Heart left ventricle (tissue), 13 donors: ENCODE data around the gene FREM2.

Experiments used
- POLR2A ChIP-seq, 2 donors: fragments of 450-650 bp; IDR thresholded peaks; one replicate each; pipeline ENCODE4 v1.6.1; 2017; ENCODE audit warnings: antibody characterized with exemption in 2 of 2, mild to moderate bottlenecking in 2 of 2, moderate library complexity in 2 of 2
- TF ChIP-seq, protein P1 (sequence below), 12 donors: fragments of 200-600 bp; sonication (generic) in 4 of 12; IDR thresholded peaks; one replicate each; pipeline versions ENCODE4 v1.5.0 to v1.8.0; 2018 to 2022; ENCODE audit warnings: antibody characterized with exemption in 12 of 12, mild to moderate bottlenecking in 5 of 12
- donor health status: ischemic (EF 13 %, LVEDD 7.1; RV severe dilation, severe dysfunction).
- donor health status: DM: no; HTN: yes; CAD: no.
- donor health status: DM: no; HTN: no; CAD: no.
- donor health status: ischemic (EF 25% LVEDD 6.9; RV normal size, moderate dysfunction).
- donor health status: ischemic (EF 25% LVEDD 5.7; RV mildly dilated, moderate dysfunction).
- donor health status: ischemic (EF 35%, LVEDD 5.7; RV mildly dilated, moderate dysfunction).
- donor health status: nonischemic (EF 11% LVEDD 7.7; RV severe dilation, severe dysfunction).
- donor health status: DM: yes; HTN: yes; CAD: no.
- donor health status: PGD.
- donor health status: ischemic (EF 29% LVEDD 5.4; RV normal size, mild dysfunction).
- donor health status: nonischemic (EF 23%, LVEDD 6.1; RV moderate dilation, normal function).

DNA sequence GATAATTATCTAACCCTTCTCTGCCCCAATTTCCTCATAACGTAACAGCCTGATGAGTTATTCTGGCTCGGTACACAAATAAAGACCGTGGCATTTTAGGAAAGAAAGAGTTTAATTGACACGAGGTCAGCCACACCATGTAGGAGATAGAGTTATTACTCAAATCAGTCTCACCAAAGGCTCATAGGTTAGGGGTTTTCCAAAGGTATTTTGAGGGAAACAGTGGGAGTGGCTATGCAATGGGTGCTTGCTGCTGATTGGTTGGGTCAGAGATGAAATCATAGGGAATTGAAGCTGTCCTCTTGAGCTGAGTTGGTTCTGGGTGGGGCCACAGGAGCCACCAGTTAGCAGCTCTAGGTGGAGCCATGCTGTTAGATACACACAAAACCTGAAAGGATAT lies 137.5 kb downstream of the FREM2 start:
- TF ChIP-seq, protein P1, sequence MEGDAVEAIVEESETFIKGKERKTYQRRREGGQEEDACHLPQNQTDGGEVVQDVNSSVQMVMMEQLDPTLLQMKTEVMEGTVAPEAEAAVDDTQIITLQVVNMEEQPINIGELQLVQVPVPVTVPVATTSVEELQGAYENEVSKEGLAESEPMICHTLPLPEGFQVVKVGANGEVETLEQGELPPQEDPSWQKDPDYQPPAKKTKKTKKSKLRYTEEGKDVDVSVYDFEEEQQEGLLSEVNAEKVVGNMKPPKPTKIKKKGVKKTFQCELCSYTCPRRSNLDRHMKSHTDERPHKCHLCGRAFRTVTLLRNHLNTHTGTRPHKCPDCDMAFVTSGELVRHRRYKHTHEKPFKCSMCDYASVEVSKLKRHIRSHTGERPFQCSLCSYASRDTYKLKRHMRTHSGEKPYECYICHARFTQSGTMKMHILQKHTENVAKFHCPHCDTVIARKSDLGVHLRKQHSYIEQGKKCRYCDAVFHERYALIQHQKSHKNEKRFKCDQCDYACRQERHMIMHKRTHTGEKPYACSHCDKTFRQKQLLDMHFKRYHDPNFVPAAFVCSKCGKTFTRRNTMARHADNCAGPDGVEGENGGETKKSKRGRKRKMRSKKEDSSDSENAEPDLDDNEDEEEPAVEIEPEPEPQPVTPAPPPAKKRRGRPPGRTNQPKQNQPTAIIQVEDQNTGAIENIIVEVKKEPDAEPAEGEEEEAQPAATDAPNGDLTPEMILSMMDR (IDR thresholded peaks at IDR 0.05) = no peak
- TF ChIP-seq POLR2A (IDR thresholded peaks at IDR 0.05) = no peak
